K562 (cell line): ENCODE results near the gene INHBE. TPM values are rescaled to one million over a fixed set of nuclear protein-coding genes. Genes with fewer than 3 reads are reported as not detected.

Source experiments
- BRCA1 ChIP-seq, 2 experiments: fragments of 450-650 bp in 1 of 2; sonication (generic) in 1 of 2; formaldehyde crosslinking in 1 of 2; IDR thresholded peaks; 2 replicates each; pipeline versions ENCODE4 v1.5.0 to v1.6.1; 2017 to 2020; ENCODE audit warnings: mild to moderate bottlenecking in 1 of 2, missing genetic modification reagents in 1 of 2
- DMBX1 ChIP-seq: fragments of 250-450 bp; sonication (Bioruptor Pico); IDR thresholded peaks from 2 replicates; pipeline ENCODE4 v1.8.0; 2022; ENCODE audit warnings: inconsistent platforms, mild to moderate bottlenecking, moderate library complexity, borderline replicate concordance
- E2F5 ChIP-seq: sonication (generic); formaldehyde crosslinking; IDR thresholded peaks from 2 replicates; pipeline ENCODE4 v1.8.0; 2022; ENCODE audit warnings: mild to moderate bottlenecking, missing genetic modification reagents
- GTF2A2 ChIP-seq: IDR thresholded peaks from 2 replicates; pipeline ENCODE4 v1.6.1; 2016; ENCODE audit warnings: mild to moderate bottlenecking, missing genetic modification characterization, missing compliant biosample characterization
- JUND ChIP-seq, 2 experiments: IDR thresholded peaks; 2 replicates in 1 of 2; 3 replicates in 1 of 2; pipeline ENCODE4 v1.6.1; 2011; ENCODE audit warnings: borderline replicate concordance in 2 of 2, low read depth in 2 of 2, low read length in 2 of 2, improper control_type of control experiment in 1 of 2, missing biosample characterization in 1 of 2, missing genetic modification characterization in 1 of 2, missing genetic modification reagents in 1 of 2
- MLX ChIP-seq, 2 experiments: fragments of 450-650 bp in 1 of 2; sonication (generic) in 1 of 2; formaldehyde crosslinking; conservative IDR thresholded peaks; 2 replicates each; pipeline versions ENCODE4 v1.4.0 to v1.8.1; 2020 to 2022; ENCODE audit warnings: mild to moderate bottlenecking in 1 of 2, missing genetic modification reagents in 1 of 2
- NBN ChIP-seq: fragments of 450-650 bp; IDR thresholded peaks from 2 replicates; pipeline ENCODE4 v1.6.1; 2016; ENCODE audit warnings: low read depth, mild to moderate bottlenecking
- RBM17 ChIP-seq: fragments of 200-400 bp; formaldehyde crosslinking; IDR thresholded peaks from 2 replicates; pipeline ENCODE4 v1.6.1; 2017; ENCODE audit warnings: low read depth, mild to moderate bottlenecking, low read length, borderline replicate concordance
- XRCC3 ChIP-seq: fragments of 450-650 bp; IDR thresholded peaks from 2 replicates; pipeline ENCODE4 v1.6.1; 2017; ENCODE audit warnings: mild to moderate bottlenecking, moderate library complexity
- ZBTB40 ChIP-seq, 2 experiments: fragments of 450-650 bp in 1 of 2; sonication (generic) in 1 of 2; formaldehyde crosslinking in 1 of 2; IDR thresholded peaks; 2 replicates each; pipeline versions ENCODE4 v1.7.1 to v1.9.0; 2016 to 2022; ENCODE audit warnings: inconsistent platforms in 1 of 2, mild to moderate bottlenecking in 1 of 2, missing genetic modification reagents in 1 of 2
- ZKSCAN3 ChIP-seq: fragments of 250-450 bp; sonication (Bioruptor Pico); IDR thresholded peaks from 2 replicates; pipeline ENCODE4 v1.4.0; 2020
- ZNF444 ChIP-seq: fragments of 250-450 bp; sonication (Bioruptor Pico); IDR thresholded peaks from 2 replicates; pipeline ENCODE4 v1.4.0; 2020; ENCODE audit warnings: mild to moderate bottlenecking, moderate library complexity
- ZNF512 ChIP-seq: IDR thresholded peaks from 2 replicates; pipeline ENCODE4 v1.6.1; 2016; ENCODE audit warnings: missing genetic modification characterization, missing compliant biosample characterization
- polyA plus RNA-seq, 8 experiments: library from polyadenylated mRNA; depleted of rRNA in 4 of 8; stranded (reverse) in 5 of 8; unstranded in 3 of 8; fragments of >200 nt; fragmentation: Nextera tagmentation in 2 of 8; fragmentation: Illumina TruSeq in 1 of 8; extraction: Ambion mirVana in 2 of 8; extraction: Trizol in 1 of 8; gene quantifications; 2 replicates each; pipeline versions ENCODE4 v1.2.1 to v1.2.3, GENCODE V29; 2011 to 2014; ENCODE audit warnings: inconsistent platforms in 1 of 8, missing spikeins in 1 of 8
- total RNA-seq, 7 experiments: library from RNA; depleted of rRNA in 6 of 7; stranded (reverse); fragments of >200 nt in 6 of 7; fragmentation: Illumina TruSeq in 2 of 7; extraction: Trizol in 2 of 7; gene quantifications; 2 replicates each; pipeline versions ENCODE4 v1.2.1 to v1.2.3, GENCODE V29; 2011 to 2021; ENCODE audit warnings: low replicate concordance in 1 of 7

INHBE gene
- total and polyA plus RNA-seq, 9 of the 15 experiments (the other 6 are each of a cell fraction or from before 2014, with no cell fraction given), result 0.94 to 9.9 (median 7.3) TPM

GRCh38 chr12:57430112-57430930 lies 24.8 kb upstream of the INHBE start (continued):
- TF ChIP-seq ZNF512, result 0 out of 2 replicates have a peak, but pooled peaks have one; percentile 57
- no peak for TF ChIP-seq E2F5 (CRISPR knock-in tag)
- TF ChIP-seq ZNF444 (CRISPR knock-in tag), result no peak
- TF ChIP-seq MLX (CRISPR knock-in tag; conservative IDR thresholded peaks at IDR 0.05), result 0 out of 4 replicates have a peak, but pooled peaks of 1 of the 2 experiments have one; percentile 21
- no peak for TF ChIP-seq DMBX1 (CRISPR knock-in tag)
- peak; percentile 67 for TF ChIP-seq ZBTB40 (IDR thresholded peaks at IDR 0.05)
- TF ChIP-seq ZBTB40 (CRISPR knock-in tag; IDR thresholded peaks at IDR 0.05), result no peak
- TF ChIP-seq GTF2A2 (tag), result 0 out of 2 replicates have a peak, but pooled peaks have one; percentile 29
- no peak for TF ChIP-seq ZKSCAN3 (CRISPR knock-in tag)
- no peak for TF ChIP-seq JUND (IDR thresholded peaks at IDR 0.05; ENCODE audit: borderline replicate concordance, low read depth, low read length)
- TF ChIP-seq JUND (tag; IDR thresholded peaks at IDR 0.05; ENCODE audit: borderline replicate concordance, low read depth, low read length), result no peak
- TF ChIP-seq RBM17, result no peak
- no peak for TF ChIP-seq BRCA1 (IDR thresholded peaks at IDR 0.05)
- TF ChIP-seq BRCA1 (CRISPR knock-in tag; IDR thresholded peaks at IDR 0.05), result no peak
- no peak for TF ChIP-seq NBN
- no peak for TF ChIP-seq XRCC3
